Naive thymus-derived CD8-positive, alpha-beta T cell (primary cell): Measurements from ENCODE around the gene MTMR8. TPM values are rescaled to one million over a fixed set of nuclear protein-coding genes. Genes with fewer than 3 reads are reported as not detected.
"Not testable (repeated sequence)": the region's sequence is repeated elsewhere in the genome, so short reads cannot be mapped to it uniquely, and the experiment has no call there.

Experiments
- ATAC-seq, 2 donors: fragments of 150-1000 bp; cut with Tn5 transposase in 1 of 2; sonication (Bioruptor Pico), chemical (Tn5 transposase) in 1 of 2; 1 replicate in 1 of 2; 2 replicates in 1 of 2; pipeline ENCODE4 v1.10.0; 2021; ENCODE audit warnings: mild to moderate bottlenecking in 2 of 2, moderate library complexity in 2 of 2
- POLR2A ChIA-PET: fragments of 350-600 bp; sonication (Branson Sonifier 250); formaldehyde crosslinking; loops from one replicate; lab custom pipeline; 2021; ENCODE audit warnings: antibody characterized with exemption; lab: Charles Lee
- DNase-seq, 10 donors: peaks; one replicate each; pipeline versions ENCODE4 v3.0.0 to v3.0.0-alpha.2; 2020 to 2022
- H3K27ac Mint-ChIP-seq, 10 donors: one replicate each; pipeline ENCODE4 v1.8.0; 2020 to 2022; ENCODE audit warnings: mild to moderate bottlenecking in 10 of 10, mixed read lengths in 10 of 10, moderate library complexity in 4 of 10, inconsistent platforms in 1 of 10
- H3K27me3 Mint-ChIP-seq, 5 donors: one replicate each; pipeline ENCODE4 v1.8.0; 2021 to 2022; ENCODE audit warnings: mixed read lengths in 5 of 5
- H3K36me3 Mint-ChIP-seq, 3 donors: one replicate each; pipeline ENCODE4 v1.8.0; 2020 to 2022; ENCODE audit warnings: mixed read lengths in 3 of 3, mild to moderate bottlenecking in 2 of 3, inconsistent platforms in 1 of 3
- H3K4me1 Mint-ChIP-seq, 4 donors: one replicate each; pipeline ENCODE4 v1.8.0; 2021 to 2022; ENCODE audit warnings: mixed read lengths in 4 of 4
- H3K4me3 Mint-ChIP-seq, 10 donors: one replicate each; pipeline ENCODE4 v1.8.0; 2020 to 2022; ENCODE audit warnings: mild to moderate bottlenecking in 10 of 10, mixed read lengths in 10 of 10, moderate library complexity in 6 of 10, inconsistent platforms in 1 of 10
- H3K9me3 Mint-ChIP-seq, 9 donors: one replicate each; pipeline ENCODE4 v1.8.0; 2020 to 2022; ENCODE audit warnings: mixed read lengths in 9 of 9, mild to moderate bottlenecking in 3 of 9, inconsistent platforms in 1 of 9, moderate library complexity in 1 of 9
- polyA plus RNA-seq, 3 donors: library from polyadenylated mRNA; unstranded; fragments of 300-500 nt; fragmentation: Illumina TruSeq; gene quantifications; one replicate each; pipeline ENCODE4 v1.2.3, GENCODE V29; 2021
- total RNA-seq, 8 experiments: library from RNA in 2 of 8; stranded (reverse) in 2 of 8; gene quantifications; one replicate each; pipeline ENCODE4 v1.2.3 and lab custom pipeline; 2021 to 2026

MTMR8 gene
- total RNA-seq, result 1 to 10 TPM; 6.2 to 9.5 TPM
- 1 to 10 TPM; 2.9 to 3.5 (median 3.4) TPM for polyA plus RNA-seq
- 3.0 to 15.7 (median 6.3) reads per million in 6 experiments for total RNA-seq (lab: John Stamatoyannopoulos, UW)

DNA sequence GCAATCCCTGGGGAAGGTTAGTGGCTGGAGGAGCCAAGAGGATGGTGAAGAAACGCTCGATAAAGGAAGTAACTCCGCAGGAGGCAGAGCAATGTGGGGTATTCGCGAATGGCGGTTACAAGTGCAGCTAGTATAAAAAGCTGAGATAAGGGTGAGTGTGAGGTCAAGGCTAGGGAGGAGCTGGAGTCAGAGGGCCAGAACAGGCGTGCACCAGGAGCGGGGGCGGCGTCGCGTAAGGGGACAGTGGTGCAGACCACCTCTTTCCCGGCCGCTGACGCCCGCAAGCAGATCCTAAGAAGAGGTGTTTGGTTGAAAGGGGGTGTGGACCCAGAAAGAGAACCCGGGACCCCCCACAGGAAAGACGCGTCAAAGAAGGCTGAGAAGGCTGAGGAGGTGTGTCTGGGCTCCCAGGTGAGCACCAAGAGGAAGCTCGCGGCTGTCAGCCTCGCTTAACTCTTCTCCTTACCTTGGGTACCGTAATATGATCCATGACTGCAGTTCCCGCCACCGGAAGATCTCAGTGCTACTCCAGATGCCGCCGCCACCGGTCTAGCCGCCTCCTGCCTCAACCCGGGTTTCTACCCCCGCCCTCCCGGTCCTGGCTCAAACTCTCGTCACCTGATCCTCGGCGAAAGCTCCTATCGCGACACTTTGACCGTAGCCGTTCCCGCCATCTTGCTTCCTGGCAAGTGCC, at the start of gene MTMR8:
Gene MTMR8, minus strand, starts transcription at position 579 of the 694 bp plus-strand sequence. Its CDS starts 89 bp downstream, at position 490.
- POLR2A ChIA-PET, result interaction anchor here (1.6 kb wide), 1 partner anchor 189 kb away, joined by 9 read pairs; the partner anchor contains the start of gene AMER1

GRCh38 chrX:64439551-64439950, 44.3 kb upstream of the MTMR8 start:
- peaks cover 0 to 21% (median 2%) of the 10 kb centered on the region in 9 donors for H3K9me3 Mint-ChIP-seq
- H3K4me1 Mint-ChIP-seq, result peaks cover 0 to 3% (median 0%) of the 10 kb centered on the region in 4 donors
- H3K27ac Mint-ChIP-seq, result no peak overlapping the region
- H3K36me3 Mint-ChIP-seq, result peaks cover 0 to 10% (median 0%) of the 10 kb centered on the region in 3 donors
- H3K4me3 Mint-ChIP-seq, result no peak overlapping the region
- no peak for ATAC-seq
- no peak for DNase-seq
- H3K27me3 Mint-ChIP-seq, result peaks cover 0 to 8% (median 0%) of the 10 kb centered on the region in 5 donors
- POLR2A ChIA-PET, result no interaction called here

More for the DNA sequence above, at the start of gene MTMR8:
- H3K27ac Mint-ChIP-seq, result peak within 1 kb of the TSS; percentile 79 to 97 (median 92)
- H3K36me3 Mint-ChIP-seq, result no peaks in the 10 kb centered on the region
- peaks cover 16 to 50% (median 31%) of the 10 kb centered on the region in 4 donors for H3K4me1 Mint-ChIP-seq
- H3K27me3 Mint-ChIP-seq, result no peaks in the 10 kb centered on the region
- peak within 1 kb of the TSS; percentile 84 to 98 (median 92) for H3K4me3 Mint-ChIP-seq
- peak; percentile 56 to 89 (median 77) for DNase-seq
- ATAC-seq, result peak; percentile 92
- H3K9me3 Mint-ChIP-seq, result peaks cover 0 to 3% (median 0%) of the 10 kb centered on the region in 9 donors

- POLR2A ChIA-PET, result no interaction called here
- Mint-ChIP-seq H3K36me3 (peaks cover 0 to 10% (median 0%) of the 10 kb centered on the region in 3 donors), H3K27me3 (peaks cover 0 to 8% (median 0%) of the 10 kb centered on the region in 5 donors), H3K4me3 (no peak overlapping the region), H3K4me1 (peaks cover 0 to 3% (median 0%) of the 10 kb centered on the region in 4 donors), H3K27ac (peak overlapping the region in 1 of 10 donors; percentile 32), H3K9me3 (peaks cover 0 to 15% (median under 1%) of the 10 kb centered on the region in 9 donors)
- no peak for DNase-seq
- ATAC-seq, result no peak
Measured at GRCh38 chrX:64437665-64438064, 42.4 kb upstream of the MTMR8 start.

- H3K9me3 Mint-ChIP-seq, result peaks cover 0 to 11% (median 0%) of the 10 kb centered on the region in 9 donors
- POLR2A ChIA-PET, result no interaction called here
- H3K27ac Mint-ChIP-seq, result no peak overlapping the region
Measured at GRCh38 chrX:64437218-64437617, 42.0 kb upstream of the MTMR8 start.

DNA sequence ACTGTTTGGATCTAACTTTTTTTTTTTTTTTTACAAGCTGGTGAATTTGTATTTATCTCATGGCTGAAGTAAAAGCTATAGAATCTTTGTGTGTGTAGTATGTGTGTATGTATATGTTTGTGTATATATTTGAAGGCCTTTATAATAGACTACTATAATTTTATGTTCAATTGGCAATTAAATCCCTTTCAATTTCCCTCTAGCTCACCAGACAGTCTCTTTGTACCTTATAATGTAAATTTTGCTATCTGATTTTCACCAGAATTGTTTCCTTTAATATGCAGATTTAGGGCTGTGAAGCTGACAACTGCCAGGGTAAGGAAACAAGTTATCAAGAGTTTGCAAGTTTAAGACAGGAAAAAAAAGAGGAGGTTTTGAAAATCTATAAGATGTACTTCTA, 33.1 kb upstream of the MTMR8 start:
- Mint-ChIP-seq H3K9me3 (peaks cover 0 to 3% (median 0%) of the 10 kb centered on the region in 9 donors), H3K4me1 (no peaks in the 10 kb centered on the region), H3K36me3 (no peaks in the 10 kb centered on the region), H3K27ac (no peak overlapping the region), H3K27me3 (no peaks in the 10 kb centered on the region), H3K4me3 (no peak overlapping the region)
- POLR2A ChIA-PET, result no interaction called here
- ATAC-seq, result no peak
- no peak for DNase-seq

More at GRCh38 chrX:64437218-64437617, 42.0 kb upstream of the MTMR8 start:
- no peak overlapping the region for H3K4me3 Mint-ChIP-seq
- DNase-seq (no peak), ATAC-seq (no peak)
- H3K4me1 Mint-ChIP-seq, result peaks cover 0 to 3% (median 0%) of the 10 kb centered on the region in 4 donors
- peaks cover 0 to 10% (median 0%) of the 10 kb centered on the region in 3 donors for H3K36me3 Mint-ChIP-seq
- peaks cover 0 to 8% (median 0%) of the 10 kb centered on the region in 5 donors for H3K27me3 Mint-ChIP-seq

- H3K27ac Mint-ChIP-seq, result no peak overlapping the region
- DNase-seq (no peak), ATAC-seq (no peak)
- peaks cover 0 to 3% (median 0%) of the 10 kb centered on the region in 9 donors for H3K9me3 Mint-ChIP-seq
- POLR2A ChIA-PET, result no interaction called here
- H3K36me3 Mint-ChIP-seq, result no peaks in the 10 kb centered on the region
- no peaks in the 10 kb centered on the region for H3K27me3 Mint-ChIP-seq
- no peaks in the 10 kb centered on the region for H3K4me1 Mint-ChIP-seq
- H3K4me3 Mint-ChIP-seq, result no peak overlapping the region
Measured at GRCh38 chrX:64427787-64428186, 32.5 kb upstream of the MTMR8 start.

GRCh38 chrX:64427281-64427680, 32.0 kb upstream of the MTMR8 start:
- ATAC-seq, result no peak
- POLR2A ChIA-PET, result no interaction called here
- no peak overlapping the region for H3K27ac Mint-ChIP-seq

GRCh38 chrX:64409730-64410129, 14.5 kb upstream of the MTMR8 start:
- H3K4me3 Mint-ChIP-seq, H3K36me3 Mint-ChIP-seq, DNase-seq, POLR2A ChIA-PET, H3K27ac Mint-ChIP-seq, H3K27me3 Mint-ChIP-seq, H3K9me3 Mint-ChIP-seq, H3K4me1 Mint-ChIP-seq, ATAC-seq: not testable (repeated sequence)

More at GRCh38 chrX:64427281-64427680, 32.0 kb upstream of the MTMR8 start:
- Mint-ChIP-seq H3K4me3 (no peak overlapping the region), H3K27me3 (no peaks in the 10 kb centered on the region), H3K36me3 (no peaks in the 10 kb centered on the region), H3K9me3 (peaks cover 0 to 3% (median 0%) of the 10 kb centered on the region in 9 donors), H3K4me1 (no peaks in the 10 kb centered on the region)
- DNase-seq, result no peak

GRCh38 chrX:64398088-64398487, 2.8 kb upstream of the MTMR8 start:
- Mint-ChIP-seq H3K4me3 (no peak overlapping the region), H3K27me3 (peaks cover 0 to 7% (median 2%) of the 10 kb centered on the region in 5 donors), H3K36me3 (no peaks in the 10 kb centered on the region), H3K9me3 (peaks cover 0 to 3% (median 0%) of the 10 kb centered on the region in 9 donors), H3K4me1 (peaks cover 16 to 28% (median 22%) of the 10 kb centered on the region in 4 donors), H3K27ac (no peak overlapping the region)
- POLR2A ChIA-PET, result no interaction called here
- DNase-seq, result no peak
- no peak for ATAC-seq

DNA sequence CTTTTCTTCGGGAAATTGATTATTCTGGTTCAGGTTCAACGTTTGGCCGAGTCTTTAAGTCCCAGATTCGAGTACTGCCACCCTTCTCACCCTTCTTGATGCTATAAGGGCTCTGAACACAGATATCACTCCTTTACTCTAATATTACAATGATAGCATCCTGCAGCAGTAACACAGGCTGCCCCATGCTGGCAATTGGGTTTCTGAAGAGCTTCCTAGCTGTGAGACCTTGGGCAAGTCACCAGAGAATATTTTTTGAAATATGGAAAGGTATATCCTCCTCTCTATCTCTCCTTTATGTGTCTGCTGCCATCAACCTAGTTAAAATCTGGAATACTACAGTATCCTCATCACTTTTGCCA, 297 bp upstream of the MTMR8 start:
- Mint-ChIP-seq H3K36me3 (no peaks in the 10 kb centered on the region), H3K9me3 (peaks cover 0 to 3% (median 0%) of the 10 kb centered on the region in 9 donors), H3K27me3 (peaks cover 0 to 1% (median 0%) of the 10 kb centered on the region in 5 donors), H3K4me1 (peaks cover 16 to 50% (median 31%) of the 10 kb centered on the region in 4 donors), H3K27ac (peak overlapping the region; percentile 79 to 97 (median 92)), H3K4me3 (peak overlapping the region; percentile 84 to 98 (median 92))
- POLR2A ChIA-PET, result interaction anchor here (1.6 kb wide), 1 partner anchor 190 kb away, joined by 9 read pairs; the partner anchor contains the start of gene AMER1
- ATAC-seq, result peak; percentile 16 to 23
- DNase-seq, result no peak

DNA sequence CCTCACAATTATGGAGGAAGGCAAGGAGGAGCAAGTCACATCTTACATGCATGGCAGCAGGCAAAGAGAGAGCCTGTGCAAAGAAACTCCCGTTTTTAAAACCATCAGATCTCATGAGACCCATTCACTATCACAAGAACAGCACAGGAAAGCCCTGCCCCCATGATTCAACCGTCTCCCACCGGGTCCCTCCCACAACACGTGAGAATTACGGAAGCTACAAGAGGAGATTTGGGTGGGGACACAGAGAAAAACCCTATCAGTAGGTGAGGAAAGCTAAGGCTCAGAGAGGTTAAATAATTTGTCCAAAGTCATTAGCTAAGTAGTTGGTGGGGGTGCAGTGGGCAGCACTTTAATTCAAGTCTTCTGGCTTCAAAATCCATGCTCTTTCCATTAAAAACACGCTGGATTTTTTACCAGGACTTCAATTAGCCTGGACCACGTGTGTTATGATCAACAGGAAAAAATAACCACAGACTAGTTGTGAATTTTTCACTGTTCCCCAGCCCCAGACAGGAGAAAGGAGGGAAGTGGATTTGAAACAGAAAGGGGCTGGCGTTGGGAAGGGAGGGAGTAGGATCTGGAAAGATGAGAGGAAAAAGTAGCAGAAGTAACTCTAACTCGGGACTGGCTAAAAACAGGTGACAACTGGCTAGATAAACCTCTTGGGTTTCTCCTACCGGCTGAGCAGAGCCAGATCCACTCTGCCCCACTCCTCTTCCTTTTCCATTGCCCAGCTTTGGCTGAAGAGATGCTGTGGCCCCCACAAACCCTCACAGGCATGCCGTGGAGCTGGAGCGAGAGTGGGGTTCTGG, 986 bp downstream of the MTMR8 start:
- DNase-seq, result peak in 1 of 10 donors; percentile 5

DNA sequence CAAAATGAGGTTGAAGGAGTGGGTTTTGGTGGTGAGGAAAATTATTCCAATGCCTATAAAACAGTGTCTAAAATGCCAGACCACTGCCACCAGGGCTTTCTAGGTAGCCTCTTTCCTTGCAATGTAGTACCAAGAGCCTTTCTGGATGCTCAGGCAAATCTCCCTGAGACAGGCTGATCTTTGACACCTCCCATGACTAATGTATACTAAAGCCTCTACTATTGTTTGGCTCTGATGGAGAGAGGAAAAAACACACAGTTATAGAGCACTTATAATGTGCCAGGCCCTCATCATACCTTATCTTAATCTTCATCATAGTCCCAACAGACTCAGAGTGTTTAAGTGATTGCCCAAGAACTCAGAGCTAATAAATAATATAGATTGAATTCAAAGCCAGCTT, 5.8 kb downstream of the MTMR8 start:
- ATAC-seq, result no peak
- no peaks in the 10 kb centered on the region for H3K27me3 Mint-ChIP-seq

More for the DNA sequence above, 986 bp downstream of the MTMR8 start:
- Mint-ChIP-seq H3K4me1 (peaks cover 16 to 52% (median 33%) of the 10 kb centered on the region in 4 donors), H3K9me3 (peaks cover 0 to 3% (median 0%) of the 10 kb centered on the region in 9 donors), H3K27me3 (no peaks in the 10 kb centered on the region), H3K27ac (peak overlapping the region; percentile 79 to 97 (median 92)), H3K4me3 (peak overlapping the region; percentile 84 to 98 (median 92)), H3K36me3 (peaks cover 0 to 2% (median 0%) of the 10 kb centered on the region in 3 donors)
- peak in 1 of 2 donors; percentile 6 for ATAC-seq
- POLR2A ChIA-PET, result no interaction called here

More for the DNA sequence above, 5.8 kb downstream of the MTMR8 start:
- Mint-ChIP-seq H3K4me3 (no peak overlapping the region), H3K36me3 (peaks cover 21 to 34% (median 25%) of the 10 kb centered on the region in 3 donors), H3K9me3 (peaks cover 0 to 30% (median 9%) of the 10 kb centered on the region in 9 donors), H3K27ac (no peak overlapping the region), H3K4me1 (peaks cover 9 to 38% (median 25%) of the 10 kb centered on the region in 4 donors)
- POLR2A ChIA-PET, result interaction anchor here (0.5 kb wide), 1 partner anchor 179 kb away, joined by 3 read pairs; no protein-coding TSS in a partner anchor
- DNase-seq, result no peak
